Ovary (tissue), 3 donors: ENCODE measurements around the gene HMG20A.

Experiments
- EP300 ChIP-seq: sonication (generic); formaldehyde crosslinking; IDR thresholded peaks from one replicate; pipeline ENCODE4 v1.6.1; 2017; ENCODE audit warnings: antibody characterized with exemption
- POLR2A ChIP-seq: fragments of 450-650 bp; IDR thresholded peaks from one replicate; pipeline ENCODE4 v1.6.1; 2017; ENCODE audit warnings: antibody characterized with exemption, mild to moderate bottlenecking, moderate library complexity
- TF ChIP-seq, protein P1 (sequence below), 3 donors: fragments of 450-650 bp in 2 of 3; fragments of 200-600 bp in 1 of 3; IDR thresholded peaks; one replicate each; pipeline versions ENCODE4 v1.5.1 to v1.8.0; 2016 to 2022; ENCODE audit warnings: antibody characterized with exemption in 3 of 3, mild to moderate bottlenecking in 1 of 3
- donor health status: DM: no; HTN: no; CAD: no.

DNA sequence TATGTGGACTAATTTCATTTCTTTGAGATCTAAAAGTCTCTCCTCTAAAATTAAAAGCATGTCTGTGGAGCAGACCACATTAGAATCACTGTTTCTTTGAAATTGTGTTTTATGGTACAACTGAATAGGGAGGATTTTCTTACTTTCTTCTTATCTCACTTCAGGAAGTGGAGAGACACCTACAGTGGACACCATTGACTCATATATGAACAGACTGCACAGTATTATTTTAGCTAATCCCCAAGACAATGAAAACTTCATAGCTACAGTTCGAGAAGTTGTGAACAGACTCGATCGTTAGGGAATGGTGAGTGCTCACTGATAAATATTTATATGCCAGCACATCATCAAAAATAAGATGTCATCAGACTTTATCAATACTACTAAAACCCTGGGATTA is 58.3 kb downstream of the HMG20A start:
- TF ChIP-seq, protein P1, sequence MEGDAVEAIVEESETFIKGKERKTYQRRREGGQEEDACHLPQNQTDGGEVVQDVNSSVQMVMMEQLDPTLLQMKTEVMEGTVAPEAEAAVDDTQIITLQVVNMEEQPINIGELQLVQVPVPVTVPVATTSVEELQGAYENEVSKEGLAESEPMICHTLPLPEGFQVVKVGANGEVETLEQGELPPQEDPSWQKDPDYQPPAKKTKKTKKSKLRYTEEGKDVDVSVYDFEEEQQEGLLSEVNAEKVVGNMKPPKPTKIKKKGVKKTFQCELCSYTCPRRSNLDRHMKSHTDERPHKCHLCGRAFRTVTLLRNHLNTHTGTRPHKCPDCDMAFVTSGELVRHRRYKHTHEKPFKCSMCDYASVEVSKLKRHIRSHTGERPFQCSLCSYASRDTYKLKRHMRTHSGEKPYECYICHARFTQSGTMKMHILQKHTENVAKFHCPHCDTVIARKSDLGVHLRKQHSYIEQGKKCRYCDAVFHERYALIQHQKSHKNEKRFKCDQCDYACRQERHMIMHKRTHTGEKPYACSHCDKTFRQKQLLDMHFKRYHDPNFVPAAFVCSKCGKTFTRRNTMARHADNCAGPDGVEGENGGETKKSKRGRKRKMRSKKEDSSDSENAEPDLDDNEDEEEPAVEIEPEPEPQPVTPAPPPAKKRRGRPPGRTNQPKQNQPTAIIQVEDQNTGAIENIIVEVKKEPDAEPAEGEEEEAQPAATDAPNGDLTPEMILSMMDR (IDR thresholded peaks at IDR 0.05): no peak
- TF ChIP-seq EP300 (no peak), POLR2A (no peak)
